ENCODE results near the gene CTU1. TPM values are rescaled to one million over a fixed set of nuclear protein-coding genes. Genes with fewer than 3 reads are reported as not detected.

Gene CTU1
- total and polyA plus RNA-seq, 2 of the 4 experiments (the other 2 are of a cell fraction): 2.0 to 3.3 TPM

GRCh38 chr19:51135986-51136762 is 28.0 kb upstream of the CTU1 start:
- Histone ChIP-seq H3K27me3 (ENCODE audit: control insufficient read depth, insufficient read depth, low read length) (peaks cover 4% of the 10 kb centered on the region), H4K91ac (ENCODE audit: insufficient read depth, low read depth, low read length) (no peak overlapping the region), H3K4ac (ENCODE audit: low read depth, low read length) (no peak overlapping the region), H3K79me1 (ENCODE audit: low read depth in 1 of 2, low read length in 2 of 2) (no peaks in the 10 kb centered on the region), H2BK5ac (ENCODE audit: low read depth, low read length, poor library complexity, severe bottlenecking) (no peak overlapping the region), H3K4me2 (ENCODE audit: low read depth, low read length) (no peak overlapping the region), H4K8ac (ENCODE audit: low read depth in 2 of 2, low read length in 2 of 2) (no peak overlapping the region), H3K4me1 (ENCODE audit: control insufficient read depth, insufficient read depth, low read length) (no peaks in the 10 kb centered on the region), H2AK9ac (replicated peaks; ENCODE audit: low read depth, low read length, poor library complexity) (no peak overlapping the region), H3K56ac (ENCODE audit: extremely low read depth, insufficient read depth, low read length) (no peak overlapping the region), H3K27ac (ENCODE audit: insufficient read depth, low read length) (no peak overlapping the region), H2BK20ac (ENCODE audit: low read depth, low read length) (no peak overlapping the region), H2AFZ (replicated peaks; ENCODE audit: low read length, poor library complexity) (no peak overlapping the region), H3K9me3 (ENCODE audit: control insufficient read depth, insufficient read depth, low read length) (no peaks in the 10 kb centered on the region), H4K5ac (ENCODE audit: low read depth, low read length) (no peak overlapping the region), H3K9me1 (ENCODE audit: insufficient read depth, low read length) (no peaks in the 10 kb centered on the region), H3K36me3 (ENCODE audit: control insufficient read depth, insufficient read depth, low read length) (no peaks in the 10 kb centered on the region), H2BK15ac (ENCODE audit: low read depth, low read length) (no peak overlapping the region), H4K20me1 (ENCODE audit: insufficient read depth, low read length) (no peaks in the 10 kb centered on the region), H2BK120ac (ENCODE audit: low read depth, low read length) (no peak overlapping the region), H3K14ac (replicated peaks; ENCODE audit: low read depth, low read length) (no peak overlapping the region), H3K23ac (ENCODE audit: low read depth, low read length) (no peak overlapping the region), H3K9ac (ENCODE audit: low read depth, low read length) (no peak overlapping the region), H3K18ac (ENCODE audit: low read depth, low read length) (no peak overlapping the region), H2AK5ac (ENCODE audit: low read depth, low read length) (no peak overlapping the region), H3K4me3 (ENCODE audit: insufficient read depth, low read depth, low read length) (no peak overlapping the region)
- in situ Hi-C loops (cut with MboI; ENCODE audit: low sequenced_read_pairs): no loop called here
- dilution Hi-C loops (cut with HindIII; ENCODE audit: low sequenced_read_pairs, unreplicated experiment): no loop called here
- ATAC-seq (ENCODE audit: low read depth) (no peak), DNase-seq (no peak)
- ChIA-PET CTCF (no interaction called here), POLR2A (ENCODE audit: unreplicated experiment) (no interaction called here)
- WGBS, 2 experiments (ENCODE audit: extremely low coverage in 2 of 2, insufficient read length in 1 of 2): 78% methylated on average over 3 of the region's 8 CpGs; no CpG with 5 or more reads in 1 of the 2 experiments
- intact Hi-C loops (cut with micrococcal nuclease): no loop called here
- TF ChIP-seq CHD1 (IDR thresholded peaks at IDR 0.05; ENCODE audit: low read depth, low read length) (no peak), RCOR1 (IDR thresholded peaks at IDR 0.05; ENCODE audit: insufficient replicate concordance, low read length) (no peak), USF2 (IDR thresholded peaks at IDR 0.05; ENCODE audit: low read depth, low read length) (no peak), MAZ (IDR thresholded peaks at IDR 0.05; ENCODE audit: borderline replicate concordance, low read depth, low read length) (no peak), MXI1 (IDR thresholded peaks at IDR 0.05; ENCODE audit: borderline replicate concordance, low read depth, low read length) (no peak), BHLHE40 (IDR thresholded peaks at IDR 0.05; ENCODE audit: low read depth, low read length) (no peak), POLR2A (IDR thresholded peaks at IDR 0.05; ENCODE audit: low read depth, low read length) (no peak)
- BruUV-seq (replicated peaks): no TSS peak

All from IMR-90 (cell line).